Measurements from ENCODE around the gene SS18L1. TPM values are rescaled to one million over a fixed set of nuclear protein-coding genes. Genes with fewer than 3 reads are reported as not detected.

Gene SS18L1
- total RNA-seq, 1 donor from 2014 or later, result 16.3 TPM

GRCh38 chr20:62216636-62217566, 73.3 kb downstream of the SS18L1 start:
- H3K27me3 Mint-ChIP-seq (ENCODE audit: low read depth, unreplicated experiment), result peaks cover 53% of the 10 kb centered on the region

GRCh38 chr20:62217913-62218773, 74.6 kb downstream of the SS18L1 start:
- no peaks in the 10 kb centered on the region for H3K9me3 ChIP-seq (ENCODE audit: insufficient read depth, low read depth, low read length)
- no peaks in the 10 kb centered on the region for H3K79me2 ChIP-seq (ENCODE audit: insufficient read depth, low read length)
- DNase-seq (ENCODE audit: low read depth), result no peak
- H3K36me3 ChIP-seq (ENCODE audit: insufficient read depth, low read length), result no peaks in the 10 kb centered on the region
- H3K27me3 ChIP-seq (ENCODE audit: insufficient read depth, low read length), result peaks cover 37% of the 10 kb centered on the region
- Mint-ChIP-seq H3K27ac (ENCODE audit: unreplicated experiment) (no peak overlapping the region), H3K27me3 (ENCODE audit: low read depth, unreplicated experiment) (peaks cover 61% of the 10 kb centered on the region), H3K36me3 (ENCODE audit: low read depth, unreplicated experiment) (no peaks in the 10 kb centered on the region), H3K4me1 (ENCODE audit: low read depth, unreplicated experiment) (peaks cover 2% of the 10 kb centered on the region), H3K4me3 (ENCODE audit: unreplicated experiment) (no peak overlapping the region), H3K9me3 (ENCODE audit: unreplicated experiment) (no peaks in the 10 kb centered on the region)
- FAIRE-seq, result no peak
- no peak overlapping the region for H3K4me3 ChIP-seq (ENCODE audit: insufficient read depth, low read depth, low read length)
- H3K27ac ChIP-seq (ENCODE audit: low read depth, low read length), result no peak overlapping the region
- TF ChIP-seq EZH2 (IDR thresholded peaks at IDR 0.05; ENCODE audit: insufficient read depth, low read length) (no peak), CTCF (IDR thresholded peaks at IDR 0.05; ENCODE audit: insufficient read depth, low read depth, low read length) (no peak)
- H4K20me1 ChIP-seq (ENCODE audit: insufficient read depth, low read length), result peaks cover 6% of the 10 kb centered on the region
- H2AFZ ChIP-seq (ENCODE audit: low read depth, low read length), result no peak overlapping the region
- no peak overlapping the region for H3K4me2 ChIP-seq (ENCODE audit: low read length)
- no peak overlapping the region for H3K9ac ChIP-seq (ENCODE audit: low read length)
- H3K4me1 ChIP-seq (ENCODE audit: insufficient read depth, low read length), result no peaks in the 10 kb centered on the region

More at GRCh38 chr20:62216636-62217566, 73.3 kb downstream of the SS18L1 start:
- H3K79me2 ChIP-seq (ENCODE audit: insufficient read depth, low read length), result no peaks in the 10 kb centered on the region
- TF ChIP-seq EZH2 (IDR thresholded peaks at IDR 0.05; ENCODE audit: insufficient read depth, low read length) (no peak), CTCF (IDR thresholded peaks at IDR 0.05; ENCODE audit: insufficient read depth, low read depth, low read length) (no peak)
- H4K20me1 ChIP-seq (ENCODE audit: insufficient read depth, low read length), result peaks cover 6% of the 10 kb centered on the region
- H3K27me3 ChIP-seq (ENCODE audit: insufficient read depth, low read length), result peaks cover 37% of the 10 kb centered on the region
- DNase-seq (ENCODE audit: low read depth) (no peak), FAIRE-seq (no peak)
- no peak overlapping the region for H3K4me2 ChIP-seq (ENCODE audit: low read length)
- no peaks in the 10 kb centered on the region for H3K36me3 Mint-ChIP-seq (ENCODE audit: low read depth, unreplicated experiment)
- H3K27ac Mint-ChIP-seq (ENCODE audit: unreplicated experiment), result no peak overlapping the region
- peaks cover 2% of the 10 kb centered on the region for H3K4me1 Mint-ChIP-seq (ENCODE audit: low read depth, unreplicated experiment)
- no peak overlapping the region for H3K4me3 Mint-ChIP-seq (ENCODE audit: unreplicated experiment)
- H3K27ac ChIP-seq (ENCODE audit: low read depth, low read length), result no peak overlapping the region
- no peaks in the 10 kb centered on the region for H3K9me3 Mint-ChIP-seq (ENCODE audit: unreplicated experiment)
- H3K36me3 ChIP-seq (ENCODE audit: insufficient read depth, low read length), result no peaks in the 10 kb centered on the region
- no peak overlapping the region for H3K4me3 ChIP-seq (ENCODE audit: insufficient read depth, low read depth, low read length)
- H2AFZ ChIP-seq (ENCODE audit: low read depth, low read length), result no peak overlapping the region
- H3K9ac ChIP-seq (ENCODE audit: low read length), result no peak overlapping the region
- H3K4me1 ChIP-seq (ENCODE audit: insufficient read depth, low read length), result no peaks in the 10 kb centered on the region
- no peaks in the 10 kb centered on the region for H3K9me3 ChIP-seq (ENCODE audit: insufficient read depth, low read depth, low read length)

Data from astrocyte (in vitro differentiated cells and primary cell).